ENCODE data around the gene FNDC11. TPM values are rescaled to one million over a fixed set of nuclear protein-coding genes. Genes with fewer than 3 reads are reported as not detected.

FNDC11 gene
- total RNA-seq, 1 donor from 2014 or later, result 0.32 TPM

DNA sequence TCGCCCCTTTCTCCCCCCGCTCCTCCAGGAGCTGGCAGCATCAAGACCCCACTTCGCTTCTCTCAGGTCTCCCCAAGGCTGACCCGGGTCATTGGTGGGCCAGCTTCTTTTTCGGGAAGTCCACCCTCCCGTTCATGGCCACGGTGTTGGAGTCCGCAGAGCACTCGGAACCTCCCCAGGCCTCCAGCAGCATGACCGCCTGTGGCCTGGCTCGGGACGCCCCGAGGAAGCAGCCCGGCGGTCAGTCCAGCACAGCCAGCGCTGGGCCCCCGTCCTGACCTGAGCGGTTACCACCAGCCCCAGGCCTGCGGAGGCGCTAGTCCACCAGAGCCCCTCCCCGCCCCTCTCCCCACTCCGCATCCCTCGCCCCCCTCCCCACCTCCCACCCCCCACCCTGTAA, 32.4 kb upstream of the FNDC11 start:
- H3K27ac ChIP-seq, result peak overlapping the region; percentile 97
- no peaks in the 10 kb centered on the region for H3K27me3 ChIP-seq
- H3K9me3 ChIP-seq, result no peaks in the 10 kb centered on the region
- H3K36me3 ChIP-seq, result peaks cover 18% of the 10 kb centered on the region
- ATAC-seq (no peak), DNase-seq (no peak)
- intact Hi-C loops (cut with DNase I), result no loop called here
- peaks cover 21% of the 10 kb centered on the region for H3K4me1 ChIP-seq
- no peak for TF ChIP-seq CTCF (IDR thresholded peaks at IDR 0.05)
- H3K4me3 ChIP-seq, result peak overlapping the region; percentile 87

- Histone ChIP-seq H3K27ac (no peak overlapping the region), H3K9me3 (no peaks in the 10 kb centered on the region), H3K4me3 (peak overlapping the region; percentile 87), H3K27me3 (no peaks in the 10 kb centered on the region), H3K4me1 (peaks cover 21% of the 10 kb centered on the region), H3K36me3 (peaks cover 18% of the 10 kb centered on the region)
- DNase-seq (no peak), ATAC-seq (no peak)
- TF ChIP-seq CTCF (IDR thresholded peaks at IDR 0.05), result no peak
- intact Hi-C loops (cut with DNase I), result no loop called here
These were observed 31.7 kb upstream of the FNDC11 start for GRCh38 chr20:63522091-63522868.

DNA sequence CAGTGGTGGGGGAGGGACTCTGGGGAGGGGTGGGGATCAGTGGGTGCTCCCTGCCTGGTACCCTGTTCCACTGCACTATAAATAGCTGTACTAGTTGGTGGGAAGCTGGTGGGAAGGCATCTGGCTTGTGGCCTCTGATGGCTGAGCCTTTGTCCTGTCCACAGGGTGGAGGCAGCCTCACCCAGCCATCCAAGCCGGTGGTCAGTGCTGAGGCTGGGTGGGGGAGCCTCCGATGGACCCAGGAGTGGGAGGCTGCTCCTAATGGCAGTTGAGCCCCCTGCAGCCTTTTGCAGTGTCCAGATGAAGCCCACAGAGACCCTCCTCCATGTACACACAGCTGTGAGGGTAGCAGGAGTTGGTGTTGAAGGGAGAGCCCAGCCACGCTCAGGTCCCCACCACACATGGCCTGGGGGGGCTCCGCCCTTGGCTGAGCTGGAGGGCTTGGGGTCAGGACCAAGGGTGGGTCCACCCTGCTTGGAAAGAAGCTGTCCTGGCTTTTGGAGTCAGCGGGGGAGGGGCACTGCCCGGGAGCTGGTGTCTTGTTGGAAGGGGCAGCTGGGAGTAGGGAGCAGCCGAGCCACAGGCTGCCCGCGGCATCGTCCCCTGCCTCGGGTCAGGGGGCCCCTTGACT, 30.9 kb upstream of the FNDC11 start:
- intact Hi-C loops (cut with DNase I), result no loop called here
- no peak for DNase-seq

DNA sequence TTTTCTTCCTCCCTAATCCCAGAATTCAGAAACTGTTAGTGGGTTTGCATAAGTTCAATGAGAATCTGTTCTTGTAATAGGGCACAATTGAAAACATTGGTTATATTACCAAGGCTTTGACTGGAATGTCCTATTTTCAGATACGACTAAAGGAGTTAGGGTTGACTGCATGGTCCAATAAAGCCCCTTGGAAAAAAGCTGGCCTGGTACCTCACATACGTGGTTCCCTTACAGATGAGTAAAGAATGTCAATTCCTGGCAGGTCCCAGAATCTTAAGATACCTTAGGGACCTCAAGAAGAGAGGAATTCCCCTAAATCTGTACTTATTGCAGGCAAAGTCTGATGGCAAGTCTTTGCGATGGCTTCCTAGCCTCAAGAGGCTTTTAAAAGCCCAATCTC, 28.8 kb upstream of the FNDC11 start:
- intact Hi-C loops (cut with DNase I), result no loop called here
- ATAC-seq, result no peak

More for the DNA sequence above, 30.9 kb upstream of the FNDC11 start:
- Histone ChIP-seq H3K9me3 (no peaks in the 10 kb centered on the region), H3K4me1 (peaks cover 21% of the 10 kb centered on the region), H3K27me3 (no peaks in the 10 kb centered on the region), H3K27ac (no peak overlapping the region), H3K36me3 (peaks cover 18% of the 10 kb centered on the region), H3K4me3 (no peak overlapping the region)
- ATAC-seq, result no peak
- TF ChIP-seq CTCF (IDR thresholded peaks at IDR 0.05), result no peak

DNA sequence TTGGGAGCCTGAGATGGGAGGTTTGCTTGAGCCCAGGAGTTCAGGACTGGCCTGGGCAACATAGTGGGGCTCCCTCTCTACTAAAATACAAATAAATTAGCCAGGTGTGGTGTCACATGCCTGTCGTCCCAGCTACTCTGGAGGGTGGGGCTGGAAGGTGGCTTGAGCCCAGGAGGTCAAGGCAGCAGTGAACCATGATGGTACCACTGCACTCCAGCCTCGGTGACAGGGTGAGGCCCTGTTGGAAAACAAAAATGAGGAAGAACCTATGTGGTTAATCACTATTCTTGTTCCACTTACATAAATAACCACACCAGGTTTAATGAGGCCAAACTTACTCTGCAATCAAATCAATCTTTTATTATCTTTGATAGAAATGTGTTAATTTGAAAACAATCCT, 28.0 kb upstream of the FNDC11 start:
- H3K4me1 ChIP-seq, result peaks cover 16% of the 10 kb centered on the region
- DNase-seq (no peak), ATAC-seq (no peak)
- no peaks in the 10 kb centered on the region for H3K27me3 ChIP-seq
- no peak overlapping the region for H3K4me3 ChIP-seq
- H3K36me3 ChIP-seq, result peaks cover 18% of the 10 kb centered on the region
- intact Hi-C loops (cut with DNase I), result no loop called here
- H3K9me3 ChIP-seq, result no peaks in the 10 kb centered on the region
- TF ChIP-seq CTCF (IDR thresholded peaks at IDR 0.05), result no peak
- H3K27ac ChIP-seq, result no peak overlapping the region

More for the DNA sequence above, 28.8 kb upstream of the FNDC11 start:
- H3K4me1 ChIP-seq, result peaks cover 16% of the 10 kb centered on the region
- no peaks in the 10 kb centered on the region for H3K9me3 ChIP-seq
- no peak for TF ChIP-seq CTCF (IDR thresholded peaks at IDR 0.05)
- H3K36me3 ChIP-seq, result peaks cover 18% of the 10 kb centered on the region
- H3K4me3 ChIP-seq, result no peak overlapping the region
- H3K27ac ChIP-seq, result no peak overlapping the region
- H3K27me3 ChIP-seq, result no peaks in the 10 kb centered on the region
- no peak for DNase-seq

Measured in upper lobe of right lung (tissue), 1 donor.